Stimulated activated naive CD4-positive, alpha-beta T cell treated with Interleukin-2 at 50 U/mL for 16 hours (primary cell): Measurements from ENCODE around the gene EXOC4.

ENCODE experiments used
- DNase-seq: peaks from one replicate; lab custom pipeline; 2025; lab: John Stamatoyannopoulos, UW

EXOC4 gene

GRCh38 chr7:133934977-133935330, 682.1 kb downstream of the EXOC4 start:
- no peak for DNase-seq

- DNase-seq, result no peak
Measured at GRCh38 chr7:133936074-133936473, 683.2 kb downstream of the EXOC4 start.

- no peak for DNase-seq
Measured at GRCh38 chr7:133937786-133938185, 684.9 kb downstream of the EXOC4 start.

- DNase-seq, result no peak
Measured at GRCh38 chr7:133940368-133940767, 687.5 kb downstream of the EXOC4 start.

- DNase-seq, result no peak
Measured at GRCh38 chr7:133941496-133941895, 688.6 kb downstream of the EXOC4 start.

GRCh38 chr7:133945497-133945896, 692.6 kb downstream of the EXOC4 start:
- DNase-seq, result no peak

- DNase-seq, result no peak
Measured at GRCh38 chr7:133947458-133948254, 694.8 kb downstream of the EXOC4 start.

- DNase-seq, result no peak
Measured at GRCh38 chr7:133948588-133948987, 695.7 kb downstream of the EXOC4 start.

GRCh38 chr7:133950855-133951254, 698.0 kb downstream of the EXOC4 start:
- no peak for DNase-seq

- no peak for DNase-seq
Measured at GRCh38 chr7:133955208-133955607, 702.3 kb downstream of the EXOC4 start.

- DNase-seq, result no peak
Measured at GRCh38 chr7:133957845-133958244, 705.0 kb downstream of the EXOC4 start.

- no peak for DNase-seq
Measured at GRCh38 chr7:133958822-133959221, 705.9 kb downstream of the EXOC4 start.

- no peak for DNase-seq
Measured at GRCh38 chr7:133959505-133959904, 706.6 kb downstream of the EXOC4 start.

GRCh38 chr7:133961724-133962123, 708.8 kb downstream of the EXOC4 start:
- no peak for DNase-seq

- DNase-seq, result no peak
Measured at GRCh38 chr7:133962646-133963045, 709.8 kb downstream of the EXOC4 start.

- DNase-seq, result no peak
Measured at GRCh38 chr7:133963629-133964028, 710.8 kb downstream of the EXOC4 start.

- no peak for DNase-seq
Measured at GRCh38 chr7:133971625-133972024, 718.7 kb downstream of the EXOC4 start.

- no peak for DNase-seq
Measured at GRCh38 chr7:133973710-133974109, 720.8 kb downstream of the EXOC4 start.

- no peak for DNase-seq
Measured at GRCh38 chr7:133975130-133975529, 722.3 kb downstream of the EXOC4 start.

GRCh38 chr7:133976140-133976539, 723.3 kb downstream of the EXOC4 start:
- no peak for DNase-seq

GRCh38 chr7:133977409-133978274, 724.8 kb downstream of the EXOC4 start:
- DNase-seq, result no peak

GRCh38 chr7:133978502-133979295, 725.8 kb downstream of the EXOC4 start:
- no peak for DNase-seq
